HCEC 1CT (cell line): Measurements from ENCODE around the gene FOS.
"Not testable (repeated sequence)": the region's sequence is repeated elsewhere in the genome, so short reads cannot be mapped to it uniquely, and the experiment has no call there.

Experiments used
- DNase-seq: peaks from one replicate; pipeline ENCODE4 v3.0.0-alpha.2; 2017

The FOS gene

GRCh38 chr14:75278422-75279152 lies at the start of gene FOS:
FOS (plus strand) TSS chr14:75278828; CDS start chr14:75278983, 155 bp downstream.
- DNase-seq = peak; percentile 90

- DNase-seq = no peak
Observed at GRCh38 chr14:75229661-75230139, 48.9 kb upstream of the FOS start.

DNA sequence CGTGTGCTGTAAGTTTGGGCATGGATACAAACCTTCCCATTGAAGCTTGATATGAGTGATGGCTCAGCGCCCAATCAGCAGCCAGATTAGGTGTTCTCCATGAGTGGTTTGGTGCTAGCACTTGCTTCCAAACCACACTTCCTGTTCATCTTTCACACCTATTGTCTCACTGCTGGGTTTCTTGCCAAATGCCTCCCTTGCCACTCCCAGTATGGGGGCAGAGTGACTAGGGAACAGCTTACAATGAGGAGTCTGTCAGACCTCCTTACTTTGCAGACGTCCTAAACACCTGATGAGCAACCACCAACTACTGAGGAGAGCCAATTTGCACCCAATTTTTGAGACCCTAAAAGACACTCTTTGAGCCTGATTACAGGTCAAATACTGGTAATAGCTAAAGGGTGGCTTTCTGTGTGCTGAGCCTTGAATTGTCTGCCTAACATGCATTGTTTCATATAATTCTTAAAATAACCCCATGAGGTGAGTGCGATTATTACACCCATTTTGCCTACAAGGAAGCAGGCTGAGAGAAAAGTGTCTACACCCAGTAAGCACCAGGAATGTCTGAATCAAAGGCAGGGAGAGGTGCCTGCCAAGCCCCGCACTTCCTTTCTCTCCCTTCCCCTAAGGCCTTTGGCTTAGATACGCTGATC lies 48.4 kb upstream of the FOS start:
- DNase-seq = peak; percentile 22

DNA sequence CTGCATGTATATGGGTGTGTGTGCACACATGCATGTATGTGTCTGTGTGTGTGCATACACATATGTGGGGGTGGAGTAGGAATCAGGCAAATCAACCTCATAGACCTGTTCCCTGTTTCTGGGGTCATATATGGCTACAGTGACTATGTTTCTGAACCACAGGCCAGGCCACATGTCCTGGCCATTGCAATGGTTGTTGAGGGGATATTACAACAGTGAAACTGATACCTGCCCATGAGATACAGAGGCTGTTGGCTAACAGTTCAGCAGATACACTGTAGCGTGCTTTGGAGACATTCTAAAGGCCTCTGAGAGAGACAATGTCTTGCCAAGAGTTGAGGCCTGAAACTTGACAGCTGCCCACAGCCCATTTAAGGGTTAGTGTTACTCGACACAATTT lies 47.3 kb upstream of the FOS start:
- no peak for DNase-seq

DNA sequence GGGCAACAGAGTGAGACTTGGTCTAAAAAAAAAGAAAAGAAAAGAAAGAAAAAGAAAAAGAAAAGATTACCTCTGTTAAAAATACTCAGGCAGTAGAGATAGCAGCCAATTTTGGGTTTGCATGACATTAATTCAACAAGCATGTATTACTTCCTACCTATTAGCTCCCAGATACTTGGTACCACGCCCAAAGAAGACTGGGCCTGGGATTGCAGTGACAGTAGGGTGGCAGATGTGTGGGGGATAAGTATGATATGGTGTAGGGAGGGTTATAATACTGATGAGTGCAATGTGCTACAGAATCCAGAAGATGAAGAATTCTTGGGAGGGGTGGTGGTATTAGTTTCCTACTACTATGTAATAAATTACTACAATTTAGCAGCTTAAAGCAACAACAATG lies 46.4 kb upstream of the FOS start:
- no peak for DNase-seq

DNA sequence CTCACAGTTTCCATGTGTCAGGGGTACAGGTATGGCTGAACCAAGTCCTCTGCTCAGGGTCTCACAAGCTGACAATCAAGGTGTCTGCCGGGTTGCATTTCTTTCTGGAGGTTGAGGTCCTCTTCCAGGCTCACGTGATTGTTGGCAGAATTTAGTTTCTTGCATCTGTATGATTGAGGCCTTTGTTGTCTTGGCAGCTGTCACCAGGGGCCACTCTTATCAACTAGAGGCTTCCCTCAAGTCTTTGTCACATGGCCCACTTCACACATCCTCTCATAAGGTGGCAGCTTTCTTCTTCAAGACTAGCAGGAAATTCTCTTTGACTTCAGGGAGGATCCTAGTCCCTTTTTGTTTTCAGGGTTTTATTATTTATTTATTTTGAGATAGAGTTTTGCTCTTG lies 46.0 kb upstream of the FOS start:
- DNase-seq = no peak

- DNase-seq = peak; percentile 57
Observed at GRCh38 chr14:75234173-75235115, 44.2 kb upstream of the FOS start.

DNA sequence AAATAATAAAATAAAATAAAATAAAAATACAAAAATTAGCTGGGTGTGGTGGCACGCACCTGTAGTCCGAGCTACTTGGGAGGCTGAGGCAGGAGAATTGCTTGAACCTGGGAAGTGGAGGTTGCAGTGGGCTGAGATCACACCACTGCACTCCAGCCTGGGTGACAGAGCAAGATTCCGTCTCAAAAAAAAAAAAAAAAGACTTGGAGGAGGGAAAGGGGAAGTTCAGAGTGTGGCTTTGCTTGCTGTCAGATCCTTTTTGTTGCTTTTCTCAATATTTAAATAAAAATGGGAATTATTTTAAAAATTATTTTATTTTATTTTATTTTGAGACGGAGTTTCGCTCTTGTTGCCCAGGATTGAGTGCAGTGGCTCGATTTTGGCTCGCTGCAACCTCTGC lies 43.4 kb upstream of the FOS start:
- not testable (repeated sequence) for DNase-seq

DNA sequence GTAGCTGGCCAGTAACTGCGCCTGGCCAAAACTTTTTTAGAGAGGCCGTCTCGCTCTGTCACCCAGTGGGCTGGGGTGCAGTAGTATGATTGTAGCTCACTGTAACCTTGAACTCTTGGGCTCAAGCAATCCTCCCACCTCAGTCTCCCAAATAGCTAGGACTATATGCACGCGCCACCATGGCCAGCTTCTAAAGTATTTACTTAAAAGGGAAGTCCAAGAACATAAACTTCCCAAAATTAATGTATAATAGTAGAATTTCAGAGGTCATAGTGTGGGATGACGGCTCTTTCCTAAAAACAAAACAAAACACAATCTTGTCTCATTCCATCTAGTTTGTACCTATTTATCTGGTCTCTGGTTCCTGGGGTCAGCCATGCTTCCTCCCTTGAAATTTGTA lies 42.2 kb upstream of the FOS start:
- DNase-seq = no peak

DNA sequence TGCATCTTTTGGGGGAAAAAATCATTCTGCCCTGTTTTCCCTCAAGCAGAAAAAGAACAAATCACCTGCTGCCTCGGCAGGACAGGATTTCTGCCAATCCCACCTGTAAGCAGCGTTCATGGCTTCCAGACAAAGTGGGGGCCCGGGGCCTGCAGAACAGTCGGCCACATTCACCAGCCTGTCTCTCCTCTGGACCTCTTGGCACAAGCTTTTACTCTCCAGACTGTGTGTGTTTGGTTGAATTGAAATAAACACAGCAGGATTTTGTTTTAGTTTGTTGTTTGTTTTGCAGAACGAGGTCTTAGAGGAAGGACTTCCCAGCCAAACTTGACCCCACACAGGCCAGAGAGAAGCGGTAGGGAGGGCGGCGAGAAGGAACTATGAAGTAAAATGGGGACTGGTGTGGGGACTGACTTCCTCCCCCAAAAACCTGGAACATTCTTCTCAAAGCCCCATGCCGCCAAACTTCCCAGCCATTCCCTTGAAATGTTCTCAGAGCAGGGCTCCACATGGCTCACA lies 41.7 kb upstream of the FOS start:
- DNase-seq = no peak

- no peak for DNase-seq
Observed at GRCh38 chr14:75238756-75239455, 39.7 kb upstream of the FOS start.

DNA sequence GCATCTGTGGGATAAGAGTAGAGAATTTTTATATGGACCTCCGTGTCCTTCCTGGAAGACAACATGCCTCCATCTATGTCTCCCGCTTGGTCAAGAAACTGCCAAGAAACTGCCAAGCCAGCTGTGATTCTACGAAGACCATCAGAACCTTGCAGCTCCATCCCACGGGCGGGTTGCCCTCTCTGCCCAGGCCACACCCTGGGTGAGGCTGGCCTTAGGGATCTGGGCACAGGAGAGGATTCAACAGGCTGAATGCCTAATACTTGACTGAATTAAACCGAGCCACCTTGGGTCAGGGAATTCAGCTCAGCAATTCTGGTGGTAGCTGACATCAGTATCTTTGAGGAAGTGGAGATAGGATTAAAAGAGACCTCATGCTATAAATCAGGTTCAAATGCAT lies 37.8 kb upstream of the FOS start:
- DNase-seq = no peak

GRCh38 chr14:75242546-75243273 lies 35.9 kb upstream of the FOS start:
- peak; percentile 90 for DNase-seq

DNA sequence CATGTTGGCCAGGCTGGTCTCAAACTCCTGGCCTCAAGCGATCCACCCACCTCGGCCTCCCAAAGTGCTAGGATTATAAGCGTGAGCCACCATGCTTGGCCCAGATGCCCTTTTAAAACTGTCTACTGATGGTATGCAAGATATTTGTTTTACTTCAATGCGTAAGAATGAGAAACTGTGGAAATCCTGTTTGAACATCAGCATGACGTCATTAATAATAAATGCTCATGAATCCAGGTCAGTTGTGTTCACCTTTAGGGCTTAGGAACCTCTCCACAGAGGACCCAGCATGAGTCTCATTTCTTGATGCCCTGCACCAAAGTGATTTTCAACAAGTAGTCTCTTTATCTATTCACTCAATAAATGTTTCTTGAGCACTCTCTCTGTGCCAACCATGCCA lies 34.5 kb upstream of the FOS start:
- no peak for DNase-seq

DNA sequence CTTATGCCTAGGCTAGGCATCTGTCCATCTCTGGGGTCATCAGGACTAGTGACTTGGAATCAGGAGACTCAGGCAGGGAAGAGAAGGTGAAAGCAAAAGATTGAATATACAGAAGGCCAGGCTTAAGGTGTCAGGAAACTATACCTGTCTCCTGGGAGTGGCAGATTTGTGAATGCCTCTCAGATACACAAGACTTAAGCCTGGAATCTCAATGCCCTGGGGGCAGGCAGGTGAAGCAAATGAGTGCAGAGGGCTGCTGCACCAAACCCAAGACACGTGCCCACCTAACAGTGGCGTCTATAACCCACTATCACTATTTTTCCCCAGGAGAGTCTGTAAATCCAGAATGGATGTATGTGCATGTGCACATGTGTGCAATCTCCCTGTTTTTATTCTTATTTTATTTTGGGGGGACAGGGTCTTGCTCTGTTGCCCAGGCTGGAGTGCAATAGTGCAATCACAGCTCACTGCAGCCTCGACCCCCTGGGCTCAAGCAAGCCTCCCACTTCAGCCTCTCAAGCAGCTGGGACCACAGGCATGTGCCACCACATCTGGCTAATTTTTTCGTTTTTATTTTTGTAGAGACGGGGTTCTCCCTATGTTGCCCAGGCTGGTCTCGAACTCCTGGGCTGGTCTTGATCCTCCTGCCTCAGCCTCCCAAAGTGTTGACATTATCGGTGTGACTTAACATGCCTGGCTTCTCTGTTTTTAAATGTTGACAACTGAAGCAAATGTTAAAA lies 31.9 kb upstream of the FOS start:
- DNase-seq = no peak

DNA sequence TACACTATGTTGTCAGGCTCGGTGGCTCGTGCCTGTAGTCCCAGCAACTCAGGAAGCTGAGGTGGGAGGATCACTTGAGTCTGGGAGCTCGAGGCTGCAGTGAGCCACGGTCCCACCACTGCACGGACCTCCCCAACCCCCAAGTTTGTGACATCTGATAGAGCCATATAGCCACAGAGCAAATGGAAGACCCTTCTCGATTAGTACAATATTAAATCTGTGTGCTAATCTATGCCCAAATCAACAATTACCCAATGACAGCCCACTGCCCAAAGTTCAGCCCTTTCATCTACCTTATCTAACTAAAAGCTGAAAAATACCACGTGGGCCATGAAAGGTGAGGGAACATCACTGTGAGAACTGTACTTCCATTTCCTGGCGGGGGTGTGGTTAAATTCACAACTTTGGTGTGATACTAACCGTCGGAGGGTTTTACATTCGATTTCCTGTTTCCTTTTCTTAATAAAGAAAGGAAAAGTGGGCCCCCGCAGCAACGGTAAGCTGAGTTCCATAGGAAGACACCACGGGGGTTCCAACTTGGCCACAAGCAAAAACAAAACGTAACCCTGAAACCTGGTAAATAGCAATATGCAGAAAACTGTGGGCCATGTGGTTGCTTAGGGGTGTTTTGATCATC lies 31.2 kb upstream of the FOS start:
- DNase-seq = no peak

DNA sequence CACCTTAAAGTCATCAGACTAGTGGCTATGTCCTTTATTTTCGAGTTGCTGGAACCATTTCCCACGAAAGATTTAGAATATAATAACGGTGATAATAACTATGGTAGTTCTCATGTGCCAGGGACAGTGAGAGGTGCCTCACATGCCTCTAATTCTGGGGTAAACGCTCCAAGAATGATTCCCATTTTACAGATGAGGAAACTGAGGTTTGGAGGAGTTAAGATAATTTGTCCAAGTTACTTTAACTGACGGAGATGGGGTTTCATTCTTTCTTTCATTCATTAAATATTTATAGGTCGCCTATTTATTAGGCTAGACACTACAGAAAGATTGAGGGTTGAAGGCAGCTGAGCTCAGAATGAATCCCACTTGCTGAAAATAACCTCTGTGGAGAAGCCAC lies 30.7 kb upstream of the FOS start:
- DNase-seq = no peak

GRCh38 chr14:75249251-75249957 lies 29.2 kb upstream of the FOS start:
- no peak for DNase-seq

DNA sequence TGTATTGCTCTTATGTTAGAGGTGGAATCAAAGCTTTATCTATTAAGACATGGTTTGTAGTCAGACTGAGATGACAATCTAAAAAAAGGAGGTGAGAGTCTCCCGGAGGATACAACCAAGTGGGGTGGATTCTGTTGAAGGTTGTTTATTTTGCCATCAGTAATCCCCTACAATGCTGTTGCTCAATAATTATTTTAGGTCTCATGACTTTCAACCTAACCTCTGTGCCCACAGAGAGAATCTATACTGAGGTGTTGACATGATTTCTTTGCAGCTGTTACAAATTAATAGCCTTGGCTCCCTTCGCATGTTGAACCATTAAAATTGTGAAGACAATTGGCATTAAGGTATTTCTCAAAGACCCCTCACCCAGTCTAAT lies 28.7 kb upstream of the FOS start:
- no peak for DNase-seq

- DNase-seq = no peak
Observed at GRCh38 chr14:75250800-75251199, 27.8 kb upstream of the FOS start.
